Endothelial cell of umbilical vein (primary cell): ENCODE results near the gene USP2. TPM values are rescaled to one million over a fixed set of nuclear protein-coding genes. Genes with fewer than 3 reads are reported as not detected.

ENCODE experiments used
- BruUV-seq: library from RNA; stranded (reverse); fragments of 400-500 nt; replicated peaks from 2 replicates; lab custom pipeline; 2021; lab: Mats Ljungman, UMichigan
- CTCF ChIA-PET: fragments of 300-600, 350-600 bp; sonication (Branson Sonifier 250); formaldehyde crosslinking; loops from one replicate; lab custom pipeline; 2021; ENCODE audit warnings: antibody characterized with exemption, inconsistent platforms; lab: Charles Lee
- POLR2A ChIA-PET: fragments of 300-600, 350-600 bp; sonication (Branson Sonifier 250); formaldehyde crosslinking; loops from one replicate; lab custom pipeline; 2021; ENCODE audit warnings: antibody characterized with exemption, inconsistent platforms; lab: Charles Lee
- DNase-seq: peaks from one replicate; pipeline ENCODE4 v3.0.0-alpha.2; 2011; ENCODE audit warnings: low read depth, low spot score
- FAIRE-seq: peaks from 2 replicates; lab custom pipeline; 2011; peaks lifted over from hg19 to GRCh38; lab: Jason Lieb, UNC
- H2AFZ ChIP-seq: 2 replicates; pipeline ENCODE4 v1.6.0; 2012; ENCODE audit warnings: low read depth, low read length, control low read depth, inconsistent platforms
- H3K27ac ChIP-seq: 2 replicates; pipeline ENCODE4 v1.5.1; 2011; ENCODE audit warnings: low read depth, mild to moderate bottlenecking, control low read depth, low read length, moderate library complexity; ENCODE audit not compliant: insufficient read depth
- H3K27me3 ChIP-seq, 2 experiments: 2 replicates each; pipeline versions ENCODE4 v1.6.0 to v1.6.1; 2011; ENCODE audit warnings: low read length in 2 of 2, mixed read lengths in 1 of 2; ENCODE audit not compliant: control insufficient read depth in 2 of 2, insufficient read depth in 2 of 2
- H3K36me3 ChIP-seq, 2 experiments: 2 replicates in 1 of 2; 3 replicates in 1 of 2; pipeline ENCODE4 v1.5.1; 2011; ENCODE audit warnings: low read length in 2 of 2, mild to moderate bottlenecking in 1 of 2, moderate library complexity in 1 of 2; ENCODE audit not compliant: control insufficient read depth in 2 of 2, insufficient read depth in 2 of 2; ENCODE audit errors: extremely low read depth in 1 of 2
- H3K4me1 ChIP-seq: 3 replicates; pipeline ENCODE4 v1.5.1; 2011; ENCODE audit warnings: mild to moderate bottlenecking, low read length; ENCODE audit not compliant: control insufficient read depth, insufficient read depth; ENCODE audit errors: extremely low read depth
- H3K4me2 ChIP-seq: 2 replicates; pipeline ENCODE4 v1.6.1; 2011; ENCODE audit warnings: low read length, control low read depth, mixed read lengths; ENCODE audit not compliant: insufficient read depth
- H3K4me3 ChIP-seq, 3 experiments: fragments of 200-600 bp in 1 of 3; sonication (generic), shearing (Covaris generic) in 1 of 3; replicated peaks in 1 of 3; 2 replicates each; pipeline ENCODE4 v1.5.1; 2011 to 2016; ENCODE audit warnings: control low read depth in 3 of 3, low read length in 3 of 3, mild to moderate bottlenecking in 2 of 3, inconsistent platforms in 1 of 3, low read depth in 1 of 3, moderate library complexity in 1 of 3; ENCODE audit not compliant: insufficient read depth in 1 of 3
- H3K79me2 ChIP-seq: 2 replicates; pipeline ENCODE4 v1.6.0; 2012; ENCODE audit warnings: low read length, inconsistent platforms; ENCODE audit not compliant: control insufficient read depth, insufficient read depth
- H3K9ac ChIP-seq: replicated peaks from 2 replicates; pipeline ENCODE3; 2011; ENCODE audit warnings: low read length, control low read depth; ENCODE audit not compliant: insufficient read depth; ENCODE audit errors: extremely low read depth
- H3K9me1 ChIP-seq: replicated peaks from 3 replicates; pipeline ENCODE4 v1.6.0; 2011; ENCODE audit warnings: mild to moderate bottlenecking, low read length; ENCODE audit not compliant: control insufficient read depth, insufficient read depth; ENCODE audit errors: extremely low read depth
- H3K9me3 ChIP-seq: replicated peaks from 2 replicates; pipeline ENCODE4 v1.5.1; 2012; ENCODE audit warnings: low read length, inconsistent platforms; ENCODE audit not compliant: control insufficient read depth, insufficient read depth
- H4K20me1 ChIP-seq: replicated peaks from 2 replicates; pipeline ENCODE3; 2011; ENCODE audit warnings: mild to moderate bottlenecking, low read length; ENCODE audit not compliant: control insufficient read depth, insufficient read depth; ENCODE audit errors: extremely low read depth
- CTCF ChIP-seq, 2 donors: IDR thresholded peaks; 1 replicate in 1 of 2; 2 replicates in 1 of 2; pipeline ENCODE4 v1.5.1; 2011; ENCODE audit warnings: low read length in 2 of 2, mild to moderate bottlenecking in 2 of 2, moderate library complexity in 2 of 2, control low read depth in 1 of 2, inconsistent platforms in 1 of 2, low read depth in 1 of 2; ENCODE audit not compliant: insufficient read depth in 1 of 2; ENCODE audit errors: extremely low read depth in 1 of 2
- EZH2 ChIP-seq: IDR thresholded peaks from 2 replicates; pipeline ENCODE4 v1.6.1; 2012; ENCODE audit warnings: borderline replicate concordance, low read depth, mild to moderate bottlenecking, moderate library complexity, low read length, inconsistent platforms; ENCODE audit not compliant: severe bottlenecking
- FOS ChIP-seq: IDR thresholded peaks from 2 replicates; pipeline ENCODE4 v1.6.1; 2011; ENCODE audit warnings: mild to moderate bottlenecking, low read length, moderate library complexity, borderline replicate concordance; ENCODE audit not compliant: insufficient read depth
- GATA2 ChIP-seq: IDR thresholded peaks from 2 replicates; pipeline ENCODE4 v1.7.0; 2011; ENCODE audit warnings: low read depth, mild to moderate bottlenecking, moderate library complexity, mixed read lengths, low read length; ENCODE audit not compliant: insufficient read length, insufficient read depth
- JUN ChIP-seq: IDR thresholded peaks from 2 replicates; pipeline ENCODE4 v1.6.1; 2011; ENCODE audit warnings: borderline replicate concordance, low read depth; ENCODE audit not compliant: insufficient read length, insufficient read depth
- MAX ChIP-seq: IDR thresholded peaks from 2 replicates; pipeline ENCODE4 v1.6.1; 2011; ENCODE audit not compliant: insufficient read depth, insufficient read length
- MYC ChIP-seq: IDR thresholded peaks from one replicate; pipeline ENCODE4 v1.6.1; 2011; ENCODE audit warnings: mild to moderate bottlenecking, low read depth, low read length
- POLR2A ChIP-seq: IDR thresholded peaks from 2 replicates; pipeline ENCODE4 v1.6.1; 2012; ENCODE audit warnings: low read depth, mild to moderate bottlenecking, control low read depth, low read length
- POLR2AphosphoS5 ChIP-seq: IDR thresholded peaks from 2 replicates; pipeline ENCODE4 v1.6.1; 2012; ENCODE audit warnings: low read depth, mild to moderate bottlenecking, control low read depth, low read length, moderate library complexity; ENCODE audit not compliant: insufficient read depth
- dilution Hi-C: fragments of 300-500 bp; cut with MboI; formaldehyde crosslinking; loops from one replicate; pipeline ENCODE4 v1.15.0; 2019; ENCODE audit warnings: low sequenced_read_pairs; ENCODE audit not compliant: extremely low pct_ligation_motif_present
- intact Hi-C: fragments of 100-400 bp; cut with micrococcal nuclease; formaldehyde crosslinking; loops from one replicate; pipeline ENCODE4 v1.10.0; 2022
- polyA plus RNA-seq, 4 experiments: library from polyadenylated mRNA; depleted of rRNA in 3 of 4; stranded (reverse) in 3 of 4; unstranded in 1 of 4; fragments of >200 nt; gene quantifications; 2 replicates each; pipeline versions ENCODE4 v1.2.1 to v1.2.3, GENCODE V29; 2011 to 2012; ENCODE audit warnings: missing spikeins in 1 of 4
- total RNA-seq: library from RNA; stranded (reverse); gene quantifications from 2 replicates; pipeline ENCODE4 v1.2.3, GENCODE V29; 2021

USP2 gene
- total and polyA plus RNA-seq, 2 donors (not counting 3 experiments of a cell fraction or from before 2014, with no cell fraction given), result 0.21 to 1.2 TPM

- H3K9me3 ChIP-seq, result no peaks in the 10 kb centered on the region
- TF ChIP-seq POLR2AphosphoS5 (no peak), GATA2 (no peak), EZH2 (no peak), FOS (no peak), MYC (no peak), MAX (no peak), CTCF (IDR thresholded peaks at IDR 0.05; ENCODE audit: extremely low read depth in 1 of 2, insufficient read depth in 1 of 2, low read depth in 1 of 2, low read length in 2 of 2) (no peak), JUN (no peak), POLR2A (no peak)
- intact Hi-C loops, result no loop called here
- no peaks in the 10 kb centered on the region for H3K4me1 ChIP-seq
- no TSS peak for BruUV-seq
- H3K9me1 ChIP-seq, result no peaks in the 10 kb centered on the region
- CTCF ChIA-PET, result interaction anchor here (1.2 to 2.8 kb wide), 5 partner anchors 9 to 23 kb away, joined by 6 to 21 read pairs (median 11); no protein-coding TSS in a partner anchor
- no peak for DNase-seq
- POLR2A ChIA-PET, result interaction anchor here (1.0 kb wide), 1 partner anchor 21 kb away, joined by 4 read pairs; the partner anchor contains the start of gene C1QTNF5
- FAIRE-seq, result no peak
- no peak overlapping the region for H3K27ac ChIP-seq
- H3K79me2 ChIP-seq, result no peaks in the 10 kb centered on the region
- H3K4me2 ChIP-seq, result no peak overlapping the region
- H3K27me3 ChIP-seq, result peaks cover 12 to 20% of the 10 kb centered on the region in 2 experiments
- no peaks in the 10 kb centered on the region for H3K36me3 ChIP-seq
- no peak overlapping the region for H3K4me3 ChIP-seq
- H3K9ac ChIP-seq, result no peak overlapping the region
- dilution Hi-C loops, result no loop called here
- no peak overlapping the region for H2AFZ ChIP-seq
- no peaks in the 10 kb centered on the region for H4K20me1 ChIP-seq
These were observed 19.4 kb downstream of the USP2 start for GRCh38 chr11:119361941-119362725.
